Retina (tissue), 1 donor: ENCODE measurements around the gene GLYATL3.

Experiments used
- DNase-seq: peaks from one replicate; pipeline ENCODE4 v3.0.0-alpha.2; 2016

Gene GLYATL3

DNA sequence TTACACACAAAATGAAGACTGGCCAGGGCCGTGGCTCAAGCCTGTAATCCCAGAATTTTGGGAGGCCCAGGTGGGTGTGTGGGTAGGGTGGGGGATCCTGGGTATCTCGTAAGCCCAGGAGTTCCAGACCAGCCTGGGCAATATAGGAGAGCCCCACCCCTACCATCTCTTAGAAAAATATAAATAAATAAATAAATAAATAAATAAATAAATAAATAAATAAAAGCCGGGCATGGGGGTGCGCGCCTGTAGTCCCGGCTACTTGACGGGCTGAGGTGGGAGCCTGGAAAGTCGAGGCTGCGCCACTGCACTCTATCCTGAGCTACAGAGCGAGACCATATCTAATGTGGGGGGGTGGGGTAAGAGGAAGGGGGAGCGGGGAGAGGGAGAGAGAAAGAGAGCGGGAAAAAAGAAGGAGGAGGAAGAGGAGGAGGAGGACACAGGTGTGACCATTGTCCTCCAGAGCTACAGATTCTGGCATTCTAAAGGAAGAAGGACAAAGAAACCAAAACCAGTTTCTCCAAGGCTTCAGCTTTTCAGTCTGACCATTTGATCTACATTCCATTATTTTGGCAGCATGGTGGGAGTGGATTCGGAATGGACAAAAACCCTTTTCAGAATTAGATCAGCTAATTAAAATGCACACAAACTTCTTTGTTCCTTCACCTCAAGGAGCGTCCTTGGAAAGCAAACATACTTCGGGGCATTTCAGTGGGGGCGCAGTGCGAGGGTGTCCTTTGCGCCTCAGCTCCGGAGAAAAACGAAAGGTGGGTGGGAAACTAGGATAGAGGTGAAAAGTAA, 50.2 kb downstream of the GLYATL3 start:
- DNase-seq, result no peak

DNA sequence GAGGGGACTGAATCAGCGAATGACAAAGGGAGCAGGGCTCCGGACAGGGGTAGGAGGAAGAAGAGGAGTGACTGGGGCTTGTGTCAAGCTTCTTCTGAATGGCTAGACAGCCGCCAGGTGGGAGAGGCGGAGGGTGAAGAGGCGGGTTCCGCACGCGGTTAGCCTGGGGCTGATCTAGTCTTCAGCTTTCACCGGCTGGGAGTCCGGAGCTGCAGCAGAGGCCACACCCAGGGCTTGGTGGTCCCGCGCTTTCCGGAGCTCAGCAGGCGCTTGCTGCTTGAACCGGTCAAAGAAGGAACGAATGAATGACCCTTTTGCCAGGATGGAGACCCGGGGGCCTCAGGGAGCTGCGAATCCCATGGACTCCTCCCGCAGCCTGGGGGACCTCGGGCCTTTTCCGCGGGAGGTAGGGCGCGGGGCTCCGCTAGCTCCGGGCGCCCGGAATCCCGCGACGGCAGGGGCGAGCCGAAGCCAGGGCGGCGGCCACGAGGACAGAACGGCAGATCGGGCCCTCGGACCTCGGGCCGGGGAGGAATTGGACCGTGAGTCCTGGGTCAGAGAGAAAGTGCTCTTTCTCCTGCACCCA, 50.9 kb downstream of the GLYATL3 start, which contains the start of gene C6orf141:
TSS of gene C6orf141 (plus strand) at position 177 of the 586 bp plus-strand sequence. CDS start at position 302, 125 bp downstream.
- peak; percentile 80 for DNase-seq

DNA sequence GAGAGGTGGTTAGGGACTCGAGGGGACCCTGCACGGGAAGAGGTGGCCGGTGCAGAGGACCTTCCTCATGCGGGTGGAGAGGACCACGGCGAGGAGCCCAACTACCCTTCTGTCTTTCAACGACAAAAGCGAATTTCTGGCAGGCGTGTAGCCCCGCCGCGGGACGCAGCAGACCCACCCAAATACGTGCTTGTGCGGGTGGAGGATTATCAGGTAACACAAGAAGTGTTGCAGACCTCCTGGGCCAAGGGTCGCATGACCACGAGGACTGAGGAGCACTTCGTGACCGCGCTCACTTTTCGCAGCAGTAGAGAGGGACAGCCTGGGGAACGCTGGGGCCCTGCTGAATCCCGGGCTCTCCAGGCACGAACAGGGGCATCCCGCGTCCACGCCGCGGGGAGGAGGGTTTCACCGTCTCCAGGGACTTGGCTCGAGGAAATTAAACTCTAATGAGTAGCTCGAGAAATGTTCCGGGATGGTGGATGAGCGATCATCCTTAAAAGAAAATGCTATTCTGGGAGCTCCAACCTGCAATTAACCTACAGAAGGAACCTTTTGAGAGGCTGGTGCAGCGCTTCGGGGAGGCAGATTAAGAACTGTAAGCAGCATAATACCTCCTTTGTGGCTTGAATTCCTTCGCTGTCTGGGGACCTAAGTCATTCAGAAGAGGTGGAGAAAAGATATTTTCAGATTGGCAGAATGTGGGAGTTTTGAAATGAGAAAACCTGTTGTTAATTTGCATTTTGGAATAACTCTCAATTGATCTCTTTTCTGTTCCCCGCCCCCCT, 51.5 kb downstream of the GLYATL3 start:
- peak; percentile 77 for DNase-seq

DNA sequence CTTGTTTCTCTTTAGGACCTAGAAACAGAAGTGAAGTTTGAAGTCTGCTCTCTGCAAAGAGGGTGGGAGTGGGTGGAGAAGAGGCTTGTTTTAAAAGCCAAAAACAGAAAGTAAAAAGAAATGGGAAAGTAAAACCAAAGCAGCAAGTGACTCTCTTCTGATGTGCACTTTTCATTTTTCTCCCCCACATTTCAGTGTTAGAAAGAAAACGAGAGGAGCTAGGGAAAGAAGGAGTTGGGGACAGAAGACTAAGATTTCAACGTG, 52.1 kb downstream of the GLYATL3 start:
- no peak for DNase-seq

DNA sequence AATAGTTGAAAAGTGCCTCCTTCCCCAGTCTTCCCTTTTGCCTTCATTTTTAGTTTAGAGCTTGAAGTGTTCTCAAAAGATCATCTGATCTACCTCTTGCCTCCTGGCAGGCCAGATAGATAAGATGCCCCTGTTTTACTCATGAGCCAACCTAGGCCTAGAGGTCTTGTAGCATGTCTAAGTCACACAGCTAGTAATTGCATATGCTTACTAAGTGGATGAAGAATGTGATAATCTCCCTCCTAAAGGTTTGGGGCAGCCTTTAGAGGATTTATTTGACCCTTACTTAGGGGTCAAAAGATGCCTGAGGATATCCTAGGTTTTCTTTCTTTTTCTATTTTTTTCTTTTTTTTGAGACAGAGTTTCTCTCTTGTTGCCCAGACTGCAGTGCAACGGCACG, 52.9 kb downstream of the GLYATL3 start:
- DNase-seq, result no peak

DNA sequence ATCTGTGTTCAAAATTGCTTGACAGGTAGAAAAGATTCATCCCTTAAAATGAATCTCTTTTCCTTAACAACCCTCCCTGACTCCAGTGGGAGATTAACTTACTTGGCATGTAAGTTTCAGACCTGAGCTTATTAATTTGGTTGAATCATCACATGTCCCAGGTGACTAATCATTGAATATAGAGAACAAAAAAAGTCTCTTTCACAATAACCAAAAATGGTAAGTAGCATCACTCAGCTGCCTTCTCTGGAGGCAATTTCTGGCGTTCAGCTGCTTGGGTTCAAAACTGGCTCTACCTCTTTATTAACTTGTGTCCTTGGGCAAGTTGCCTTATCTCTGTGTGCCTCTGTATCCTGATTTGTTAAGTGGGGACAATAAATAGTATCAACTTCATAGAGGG, 53.7 kb downstream of the GLYATL3 start:
- DNase-seq, result no peak

DNA sequence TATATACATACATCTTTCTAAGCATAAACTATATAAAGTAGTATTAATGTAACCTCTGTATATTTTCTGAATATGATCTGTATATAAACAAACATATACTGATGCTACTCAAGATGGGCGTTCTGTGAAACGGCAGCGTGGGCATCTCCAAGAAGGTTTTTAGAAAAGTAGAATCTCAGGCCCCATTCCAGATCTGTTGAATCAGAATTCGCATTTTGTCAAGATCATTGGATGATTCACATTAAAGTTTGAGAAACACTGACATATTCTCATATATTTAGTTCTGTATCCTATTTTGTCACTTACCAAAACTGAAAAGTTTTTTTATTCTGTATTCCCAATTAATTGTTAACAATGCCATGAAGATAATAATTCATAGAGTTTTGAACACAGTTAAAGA, 56.2 kb downstream of the GLYATL3 start:
- no peak for DNase-seq

DNA sequence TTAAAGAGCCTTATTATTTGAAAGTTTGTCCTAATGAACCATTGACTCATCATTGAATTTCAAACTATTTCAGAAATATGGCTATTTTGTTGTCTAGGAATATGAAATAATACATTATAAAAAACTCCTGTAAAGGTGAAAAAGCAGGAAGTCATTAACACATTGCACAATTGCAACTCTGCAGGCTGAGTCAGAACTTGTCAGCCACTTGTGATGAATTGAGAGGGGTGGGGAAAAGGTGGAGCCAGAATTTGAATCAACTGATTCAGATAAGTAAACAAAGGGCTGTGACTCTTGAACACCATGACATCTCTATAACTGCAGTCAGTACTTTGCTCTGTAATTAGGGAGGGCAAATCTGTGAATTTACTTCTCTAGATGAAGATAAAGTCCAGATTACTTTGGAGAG, 56.7 kb downstream of the GLYATL3 start:
- no peak for DNase-seq

DNA sequence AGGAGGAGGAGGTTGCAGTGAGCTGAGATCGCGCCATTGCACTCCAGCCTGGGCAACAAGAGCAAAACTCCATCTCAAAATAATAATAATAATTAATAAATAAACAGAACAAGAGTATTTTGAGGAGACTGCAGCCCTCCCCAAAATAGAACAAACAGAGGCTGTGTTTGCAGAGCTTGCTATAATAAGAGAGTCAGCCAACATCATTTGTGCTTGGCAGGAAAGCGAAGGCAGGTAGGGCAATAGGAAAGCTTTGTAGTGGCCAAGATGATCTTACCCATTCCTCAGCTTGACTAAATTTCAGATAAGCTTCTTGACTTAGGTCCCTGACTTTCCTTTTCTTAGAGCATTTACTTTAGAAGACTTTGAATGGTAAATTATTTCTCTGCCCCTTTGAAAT, 57.5 kb downstream of the GLYATL3 start:
- DNase-seq, result no peak

DNA sequence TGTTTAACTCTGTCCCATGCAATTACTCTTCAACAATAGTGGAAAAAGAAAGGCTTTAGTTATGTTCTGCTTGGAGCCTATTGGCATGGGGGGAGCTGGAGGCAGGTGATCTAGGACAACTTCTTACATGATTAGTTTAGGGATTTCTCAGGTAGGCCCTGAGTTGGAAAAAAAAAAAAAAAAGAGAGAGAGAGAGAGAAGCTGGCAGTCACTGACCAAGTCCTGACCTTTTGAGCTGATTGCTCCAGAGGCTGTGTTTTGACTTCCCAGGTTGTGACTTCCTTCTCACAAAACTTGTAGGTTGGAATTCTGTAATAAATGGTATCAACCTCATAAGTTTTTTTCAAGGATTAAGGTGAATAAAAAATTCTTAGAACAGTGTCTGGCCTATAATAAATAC, 58.5 kb downstream of the GLYATL3 start:
- DNase-seq, result no peak

DNA sequence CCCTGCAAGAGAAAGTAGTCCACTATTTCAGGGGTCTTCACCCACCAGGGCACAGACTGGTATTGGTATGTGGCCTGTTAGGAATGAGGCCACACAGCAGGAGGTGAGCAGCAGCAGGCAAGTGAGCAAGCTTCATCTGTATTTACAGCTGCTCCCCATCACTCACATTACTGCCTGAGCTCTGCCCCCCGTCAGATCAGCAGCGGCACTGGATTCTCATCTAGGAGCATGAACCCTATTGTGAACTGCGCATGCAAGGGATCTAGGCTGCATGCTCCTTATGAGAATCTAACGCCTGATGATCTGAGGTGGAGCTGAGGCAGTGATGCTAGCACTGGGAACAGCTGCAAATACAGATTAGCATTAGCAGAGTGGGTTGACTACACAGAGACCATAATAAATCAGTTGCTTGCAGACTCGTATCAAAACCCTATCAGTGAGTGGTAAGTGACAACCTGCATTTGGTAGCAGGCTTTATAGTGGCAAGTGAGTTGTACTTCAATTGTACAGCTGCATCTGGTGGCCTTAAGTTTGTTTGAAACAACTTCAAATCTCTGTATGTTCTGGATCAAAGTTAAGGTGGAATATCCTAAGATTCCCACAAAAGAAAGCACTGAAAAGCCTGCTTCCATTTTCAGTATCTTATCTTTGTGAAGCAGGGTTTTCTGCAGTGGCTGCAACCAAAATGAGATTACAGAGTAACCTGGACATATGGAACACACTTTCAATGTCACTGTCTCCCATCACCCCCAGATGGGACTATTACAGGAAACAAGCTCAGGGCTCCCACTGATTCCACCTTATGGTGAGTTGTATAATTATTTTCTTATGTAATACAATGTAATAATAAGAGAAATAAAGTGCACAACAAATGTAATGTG, 63.5 kb downstream of the GLYATL3 start:
- peak; percentile 5 for DNase-seq

DNA sequence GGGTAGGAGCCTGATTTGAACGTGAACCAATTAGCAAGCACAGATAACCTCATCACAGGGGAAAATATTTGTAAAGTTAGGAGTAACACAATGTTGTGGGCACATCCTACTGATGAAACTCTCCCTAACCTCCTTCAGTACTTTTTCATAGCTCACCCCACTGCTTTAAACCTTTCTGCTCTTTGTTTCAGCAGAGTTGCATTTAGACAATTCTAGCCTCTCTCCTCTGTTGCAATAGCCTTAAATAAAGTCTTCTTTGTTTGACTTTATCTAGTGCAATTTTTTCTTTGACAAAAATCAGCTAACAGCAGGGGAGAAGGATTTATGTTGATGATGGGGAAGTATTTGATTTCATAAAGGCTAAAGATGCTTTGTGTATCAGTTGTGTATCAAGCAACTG, 64.8 kb downstream of the GLYATL3 start:
- no peak for DNase-seq

DNA sequence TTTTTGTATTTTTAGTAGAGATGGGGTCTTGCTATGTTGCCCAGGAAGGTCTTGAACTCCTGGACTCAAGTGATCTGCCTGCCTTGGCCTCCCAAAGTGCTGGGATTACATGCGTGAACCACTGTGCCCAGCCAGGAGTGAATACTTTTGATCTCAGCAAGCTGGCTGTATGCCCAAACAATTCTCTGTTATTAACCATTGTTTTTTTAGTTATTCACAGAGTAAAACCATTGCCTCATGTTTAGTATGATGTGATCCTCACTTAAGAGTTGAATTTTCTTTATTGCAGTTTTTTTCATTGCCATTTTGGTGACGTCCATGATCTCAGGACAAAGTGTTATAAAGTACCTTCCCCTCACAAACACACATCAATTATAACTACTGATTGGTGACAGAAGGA, 65.5 kb downstream of the GLYATL3 start:
- DNase-seq, result no peak

DNA sequence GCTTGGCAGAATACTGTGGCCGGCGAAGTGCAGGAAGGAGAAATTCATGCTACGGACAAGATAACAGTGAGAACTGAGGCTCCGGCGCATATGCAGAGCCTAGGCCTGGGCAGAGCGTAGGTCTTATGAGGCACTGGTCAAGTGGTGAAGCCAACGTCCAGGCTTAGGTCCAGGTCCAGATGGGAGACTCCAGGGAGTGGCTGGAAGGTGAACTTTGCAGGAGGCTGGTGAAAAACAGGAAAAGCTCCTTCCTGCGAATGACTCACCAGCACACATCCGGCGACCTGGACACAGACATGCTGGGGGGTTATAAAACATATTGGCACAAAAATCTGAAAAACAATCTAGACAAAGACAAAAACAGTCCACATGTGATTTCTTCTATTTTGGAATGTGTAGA, 66.1 kb downstream of the GLYATL3 start:
- DNase-seq, result no peak

DNA sequence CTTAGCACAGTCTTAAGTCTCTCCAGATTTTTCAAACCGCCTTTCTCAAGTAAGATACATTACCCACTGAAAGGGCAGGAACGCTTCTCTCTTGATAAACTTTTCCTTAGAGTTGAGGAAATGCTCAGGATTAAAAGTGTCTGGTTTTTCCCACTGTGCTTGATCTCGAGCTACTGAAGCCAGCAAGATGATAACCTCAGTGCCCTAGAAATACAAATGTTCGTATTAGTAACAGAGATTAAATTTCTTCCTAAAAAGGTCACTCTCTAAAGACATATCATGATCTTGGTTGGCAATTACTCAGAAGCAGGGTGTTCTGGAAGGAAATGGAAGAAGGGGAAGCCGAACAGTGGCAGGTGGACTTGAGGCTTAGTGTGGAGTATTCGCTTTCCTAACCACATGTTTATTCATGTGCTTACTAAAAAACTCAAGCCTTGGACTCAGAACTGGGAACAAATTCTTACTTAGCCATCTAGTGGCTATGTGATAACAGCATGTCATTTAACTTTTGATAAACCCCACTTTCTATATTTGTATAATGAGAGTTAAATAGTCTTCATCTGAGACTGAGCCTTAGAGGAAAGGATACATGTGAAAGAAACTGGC, 70.9 kb downstream of the GLYATL3 start:
- DNase-seq, result no peak

DNA sequence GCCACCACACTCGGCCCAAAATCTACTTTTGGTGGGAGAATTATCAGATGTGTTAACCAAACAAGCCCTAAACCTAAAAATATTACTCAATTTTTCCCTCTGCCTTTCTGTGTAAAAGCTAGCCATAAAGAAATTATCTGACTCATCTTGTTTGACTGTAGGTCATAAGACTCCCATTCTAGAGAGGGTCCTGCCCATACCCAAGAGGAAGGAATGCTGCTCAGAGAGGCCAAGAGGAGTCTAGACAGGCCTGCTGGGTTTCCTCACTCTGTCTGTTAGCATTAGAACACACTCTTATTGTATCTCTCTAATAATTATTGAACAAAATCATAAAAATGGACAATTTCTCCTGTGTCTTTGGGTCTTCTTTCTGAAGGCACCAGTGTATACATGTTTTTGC, 76.9 kb downstream of the GLYATL3 start:
- no peak for DNase-seq
